ENCODE data around the gene ARPC5L.
"Not testable (repeated sequence)": the region's sequence is repeated elsewhere in the genome, so short reads cannot be mapped to it uniquely, and the experiment has no call there.

The ARPC5L gene

GRCh38 chr9:124894741-124895170 lies 32.8 kb downstream of the ARPC5L start:
- peak; percentile 34 for DNase-seq

GRCh38 chr9:124897570-124898460 lies 35.9 kb downstream of the ARPC5L start:
- no peak for DNase-seq

GRCh38 chr9:124899845-124900244 lies 37.9 kb downstream of the ARPC5L start:
- DNase-seq: no peak

- no peak for DNase-seq
Measured at GRCh38 chr9:124906966-124907365, 45.0 kb downstream of the ARPC5L start.

- no peak for DNase-seq
Measured at GRCh38 chr9:124908098-124908497, 46.2 kb downstream of the ARPC5L start.

GRCh38 chr9:124911766-124912165 lies 49.8 kb downstream of the ARPC5L start:
- no peak for DNase-seq

DNA sequence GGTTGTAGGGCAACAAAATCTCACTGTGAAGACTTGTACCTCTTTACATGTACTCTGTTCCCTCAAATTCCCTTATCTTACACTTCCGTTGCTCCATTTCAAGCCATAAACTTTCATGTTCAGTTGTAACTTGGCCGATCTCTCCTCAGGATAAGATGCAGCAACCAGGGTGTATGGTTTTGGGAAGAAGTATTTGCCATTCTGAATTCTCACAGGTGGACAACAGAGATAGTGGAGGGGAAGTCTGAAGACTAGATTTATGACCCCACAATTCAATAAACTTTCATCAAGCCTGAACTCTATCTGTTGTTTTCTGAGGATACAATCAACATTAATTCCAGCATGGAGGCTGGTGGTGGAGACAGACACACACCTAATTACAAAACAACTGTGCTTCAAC lies 51.4 kb downstream of the ARPC5L start:
- DNase-seq: no peak

DNA sequence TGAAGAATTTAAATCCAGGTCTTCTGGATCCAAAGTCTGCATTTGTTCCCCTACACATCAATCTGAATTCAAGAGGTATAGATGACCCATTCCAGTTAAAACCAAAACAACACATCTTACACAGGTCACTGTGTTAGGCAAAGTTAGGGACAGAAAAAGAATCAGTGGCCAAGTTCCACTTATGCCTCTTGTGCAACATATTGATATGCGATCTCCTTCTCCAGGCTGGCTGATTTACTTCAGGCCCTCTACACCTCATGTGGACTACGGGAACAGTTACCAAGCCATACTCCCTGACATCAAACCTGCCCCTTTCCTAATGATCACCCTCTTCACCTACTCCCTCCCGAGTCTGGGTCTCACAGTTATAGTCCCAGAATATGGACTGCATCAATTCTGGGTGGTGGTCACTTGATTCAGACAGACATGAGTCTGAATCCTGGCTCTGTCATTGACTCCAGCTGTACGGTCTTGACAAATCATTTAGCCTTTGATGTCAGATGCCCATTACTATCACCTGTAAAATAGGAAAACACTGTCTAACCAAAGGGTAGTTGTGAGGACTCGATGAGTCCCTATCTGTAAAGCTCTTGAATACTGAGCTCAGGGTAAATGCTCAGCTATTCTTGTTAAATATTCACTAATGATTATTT lies 52.9 kb downstream of the ARPC5L start:
- no peak for DNase-seq

DNA sequence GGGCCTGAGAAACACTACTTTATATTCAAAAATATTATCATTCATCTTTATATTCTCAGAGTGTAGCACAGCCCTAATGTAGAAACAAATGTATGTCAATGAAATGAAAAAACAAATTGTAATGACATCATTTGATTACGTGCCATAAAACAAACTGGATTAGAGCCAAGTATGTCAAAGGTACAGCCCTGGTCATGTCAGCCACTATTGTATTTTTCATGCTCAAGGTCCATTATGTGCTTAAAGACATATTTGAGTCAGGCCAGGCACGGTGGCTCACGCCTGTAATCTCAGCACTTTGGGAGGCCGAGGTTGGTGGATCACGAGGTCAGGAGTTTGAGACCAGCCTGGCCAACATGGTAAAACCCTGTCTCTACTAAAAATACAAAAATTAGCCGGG lies 58.5 kb downstream of the ARPC5L start:
- DNase-seq: not testable (repeated sequence)

All from activated CD4-positive, alpha-beta T cell treated with anti-CD3 and anti-CD28 coated beads, Interleukin-2, amount 50 U/mL, for 1 hour (primary cell).